ENCODE measurements around the gene DNAL1. TPM values are rescaled to one million over a fixed set of nuclear protein-coding genes. Genes with fewer than 3 reads are reported as not detected.

Gene DNAL1
- total and polyA plus RNA-seq, 10 of the 15 experiments (the other 5 are each of a cell fraction or from before 2014, with no cell fraction given): 2.4 to 18.2 (median 7.4) TPM

GRCh38 chr14:73666583-73666982, 21.8 kb downstream of the DNAL1 start:
- H2AFZ ChIP-seq (ENCODE audit: control insufficient read depth, low read depth, low read length): no peak overlapping the region
- POLR2A ChIA-PET: no interaction called here
- no peaks in the 10 kb centered on the region for H3K27me3 ChIP-seq (replicated peaks in 1 of 2; ENCODE audit: control insufficient read depth in 2 of 2, insufficient read depth in 2 of 2, low read length in 1 of 2)
- H3K27ac ChIP-seq (ENCODE audit: control insufficient read depth, insufficient read depth): no peak overlapping the region
- RAD21 ChIA-PET (ENCODE audit: unreplicated experiment): no interaction called here
- no peaks in the 10 kb centered on the region for H4K20me1 ChIP-seq (ENCODE audit: control insufficient read depth, insufficient read depth)
- no peak overlapping the region for H3K4me3 ChIP-seq
- no peak overlapping the region for H3K4me2 ChIP-seq (ENCODE audit: control insufficient read depth, insufficient read depth)
- H3K9ac ChIP-seq (ENCODE audit: control insufficient read depth, insufficient read depth, low read length): no peak overlapping the region
- in situ Hi-C loops (cut with MboI): no loop called here
- intact Hi-C loops (cut with micrococcal nuclease; ENCODE audit: unreplicated experiment): no loop called here
- 75% methylated on average over 5 of the region's 5 CpGs for WGBS (ENCODE audit: insufficient coverage, insufficient replicate concordance, low lambda C conversion rate, missing lambda C conversion rate)
- H3K4me1 ChIP-seq (ENCODE audit: control insufficient read depth, insufficient read depth, low read length): no peaks in the 10 kb centered on the region; the same call in 1 of the 2 replicates
- no peaks in the 10 kb centered on the region for H3K9me3 ChIP-seq (replicated peaks; ENCODE audit: control insufficient read depth, insufficient read depth, low read length)
- H3K79me2 ChIP-seq (ENCODE audit: control insufficient read depth, insufficient read depth, low read length): no peaks in the 10 kb centered on the region
- TF ChIP-seq SUPT20H (IDR thresholded peaks at IDR 0.05; ENCODE audit: borderline replicate concordance, control insufficient read depth, low read depth, low read length): no peak
- TF ChIP-seq CBX5 (IDR thresholded peaks at IDR 0.05; ENCODE audit: low read depth): no peak
- no peak for TF ChIP-seq HDAC6 (IDR thresholded peaks at IDR 0.05; ENCODE audit: unreplicated experiment)
- no peak for TF ChIP-seq E2F8 (IDR thresholded peaks at IDR 0.05; ENCODE audit: low read depth, partially characterized antibody)
- no peak for TF ChIP-seq GATAD2B (conservative IDR thresholded peaks at IDR 0.05; ENCODE audit: low read depth)
- TF ChIP-seq, protein P1, sequence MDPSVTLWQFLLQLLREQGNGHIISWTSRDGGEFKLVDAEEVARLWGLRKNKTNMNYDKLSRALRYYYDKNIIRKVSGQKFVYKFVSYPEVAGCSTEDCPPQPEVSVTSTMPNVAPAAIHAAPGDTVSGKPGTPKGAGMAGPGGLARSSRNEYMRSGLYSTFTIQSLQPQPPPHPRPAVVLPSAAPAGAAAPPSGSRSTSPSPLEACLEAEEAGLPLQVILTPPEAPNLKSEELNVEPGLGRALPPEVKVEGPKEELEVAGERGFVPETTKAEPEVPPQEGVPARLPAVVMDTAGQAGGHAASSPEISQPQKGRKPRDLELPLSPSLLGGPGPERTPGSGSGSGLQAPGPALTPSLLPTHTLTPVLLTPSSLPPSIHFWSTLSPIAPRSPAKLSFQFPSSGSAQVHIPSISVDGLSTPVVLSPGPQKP (IDR thresholded peaks at IDR 0.05; ENCODE audit: low read depth, low read length): no peak
- TF ChIP-seq BACH1 (IDR thresholded peaks at IDR 0.05; ENCODE audit: borderline replicate concordance): no peak
- no peak for TF ChIP-seq POLR2AphosphoS5 (IDR thresholded peaks at IDR 0.05; ENCODE audit: low read length)
- no peak for TF ChIP-seq TCF7 (IDR thresholded peaks at IDR 0.05; ENCODE audit: borderline replicate concordance)
- no peak for TF ChIP-seq YY1 (IDR thresholded peaks at IDR 0.05; ENCODE audit: low read depth, low read length)
- TF ChIP-seq, protein P2, sequence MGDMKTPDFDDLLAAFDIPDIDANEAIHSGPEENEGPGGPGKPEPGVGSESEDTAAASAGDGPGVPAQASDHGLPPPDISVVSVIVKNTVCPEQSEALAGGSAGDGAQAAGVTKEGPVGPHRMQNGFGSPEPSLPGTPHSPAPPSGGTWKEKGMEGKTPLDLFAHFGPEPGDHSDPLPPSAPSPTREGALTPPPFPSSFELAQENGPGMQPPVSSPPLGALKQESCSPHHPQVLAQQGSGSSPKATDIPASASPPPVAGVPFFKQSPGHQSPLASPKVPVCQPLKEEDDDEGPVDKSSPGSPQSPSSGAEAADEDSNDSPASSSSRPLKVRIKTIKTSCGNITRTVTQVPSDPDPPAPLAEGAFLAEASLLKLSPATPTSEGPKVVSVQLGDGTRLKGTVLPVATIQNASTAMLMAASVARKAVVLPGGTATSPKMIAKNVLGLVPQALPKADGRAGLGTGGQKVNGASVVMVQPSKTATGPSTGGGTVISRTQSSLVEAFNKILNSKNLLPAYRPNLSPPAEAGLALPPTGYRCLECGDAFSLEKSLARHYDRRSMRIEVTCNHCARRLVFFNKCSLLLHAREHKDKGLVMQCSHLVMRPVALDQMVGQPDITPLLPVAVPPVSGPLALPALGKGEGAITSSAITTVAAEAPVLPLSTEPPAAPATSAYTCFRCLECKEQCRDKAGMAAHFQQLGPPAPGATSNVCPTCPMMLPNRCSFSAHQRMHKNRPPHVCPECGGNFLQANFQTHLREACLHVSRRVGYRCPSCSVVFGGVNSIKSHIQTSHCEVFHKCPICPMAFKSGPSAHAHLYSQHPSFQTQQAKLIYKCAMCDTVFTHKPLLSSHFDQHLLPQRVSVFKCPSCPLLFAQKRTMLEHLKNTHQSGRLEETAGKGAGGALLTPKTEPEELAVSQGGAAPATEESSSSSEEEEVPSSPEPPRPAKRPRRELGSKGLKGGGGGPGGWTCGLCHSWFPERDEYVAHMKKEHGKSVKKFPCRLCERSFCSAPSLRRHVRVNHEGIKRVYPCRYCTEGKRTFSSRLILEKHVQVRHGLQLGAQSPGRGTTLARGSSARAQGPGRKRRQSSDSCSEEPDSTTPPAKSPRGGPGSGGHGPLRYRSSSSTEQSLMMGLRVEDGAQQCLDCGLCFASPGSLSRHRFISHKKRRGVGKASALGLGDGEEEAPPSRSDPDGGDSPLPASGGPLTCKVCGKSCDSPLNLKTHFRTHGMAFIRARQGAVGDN (IDR thresholded peaks at IDR 0.05): no peak
- TF ChIP-seq SMC3 (IDR thresholded peaks at IDR 0.05; ENCODE audit: borderline replicate concordance, low read length): no peak
- TF ChIP-seq FOXM1 (IDR thresholded peaks at IDR 0.05; ENCODE audit: low read depth, low read length): no peak
- TF ChIP-seq EGR1 (IDR thresholded peaks at IDR 0.05; ENCODE audit: borderline replicate concordance in 1 of 2, low read depth in 2 of 2, low read length in 2 of 2): no peak
- H3K36me3 ChIP-seq (ENCODE audit: control insufficient read depth in 2 of 2, insufficient read depth in 2 of 2, low read length in 1 of 2): no peaks in the 10 kb centered on the region
- FAIRE-seq (no peak), ATAC-seq (no peak), DNase-seq (ENCODE audit: low read depth, low spot score) (no peak)
- BruUV-seq (replicated peaks): no TSS peak
- SMC1A ChIA-PET (ENCODE audit: uncharacterized antibody, unreplicated experiment): no interaction called here
- CTCF ChIA-PET: interaction anchor here (1.0 kb wide), 1 partner anchor 158 kb away, joined by 3 read pairs; no protein-coding TSS in a partner anchor

Data from GM12878 (cell line).